Heart left ventricle (tissue), 13 donors: Measurements from ENCODE around the gene EID2B.

Source experiments
- CTCF ChIP-seq, 12 donors: fragments of 200-600 bp; sonication (generic) in 4 of 12; IDR thresholded peaks; one replicate each; pipeline versions ENCODE4 v1.5.0 to v1.8.0; 2018 to 2022; ENCODE audit warnings: antibody characterized with exemption in 12 of 12, mild to moderate bottlenecking in 5 of 12
- POLR2A ChIP-seq, 2 donors: fragments of 450-650 bp; IDR thresholded peaks; one replicate each; pipeline ENCODE4 v1.6.1; 2017; ENCODE audit warnings: antibody characterized with exemption in 2 of 2, mild to moderate bottlenecking in 2 of 2, moderate library complexity in 2 of 2
- donor health status: ischemic (EF 13 %, LVEDD 7.1; RV severe dilation, severe dysfunction).
- donor health status: DM: no; HTN: yes; CAD: no.
- donor health status: DM: no; HTN: no; CAD: no.
- donor health status: ischemic (EF 25% LVEDD 6.9; RV normal size, moderate dysfunction).
- donor health status: ischemic (EF 25% LVEDD 5.7; RV mildly dilated, moderate dysfunction).
- donor health status: ischemic (EF 35%, LVEDD 5.7; RV mildly dilated, moderate dysfunction).
- donor health status: nonischemic (EF 11% LVEDD 7.7; RV severe dilation, severe dysfunction).
- donor health status: DM: yes; HTN: yes; CAD: no.
- donor health status: PGD.
- donor health status: ischemic (EF 29% LVEDD 5.4; RV normal size, mild dysfunction).
- donor health status: nonischemic (EF 23%, LVEDD 6.1; RV moderate dilation, normal function).

- no peak for TF ChIP-seq POLR2A (IDR thresholded peaks at IDR 0.05)
- no peak for TF ChIP-seq CTCF (IDR thresholded peaks at IDR 0.05)
Measured at GRCh38 chr19:39506944-39507714, 25.5 kb downstream of the EID2B start.
